SU-DHL-6 (cell line): ENCODE measurements around the gene TMEM95.

ENCODE experiments used
- H2AFZ ChIP-seq: fragments of 200-600 bp; sonication (generic); 2 replicates; pipeline ENCODE4 v1.6.1; 2014; ENCODE audit warnings: low read depth, mild to moderate bottlenecking, moderate library complexity, mixed read lengths, antibody characterized with exemption, low read length; ENCODE audit not compliant: severe bottlenecking
- H3F3A ChIP-seq: fragments of 200-600 bp; shearing (Covaris generic); 2 replicates; pipeline ENCODE4 v1.6.0; 2016; ENCODE audit warnings: antibody characterized with exemption, mild to moderate bottlenecking; ENCODE audit not compliant: insufficient read depth
- H3K27ac ChIP-seq: fragments of 200-600 bp; sonication (generic); 2 replicates; pipeline ENCODE4 v1.5.1; 2016; ENCODE audit warnings: low read depth, mild to moderate bottlenecking, low read length, moderate library complexity, mixed read lengths
- H3K27me3 ChIP-seq: fragments of 200-600 bp; sonication (generic), shearing (Covaris generic); 2 replicates; pipeline ENCODE4 v1.6.0; 2014; ENCODE audit warnings: mild to moderate bottlenecking, low read length
- H3K36me3 ChIP-seq: fragments of 200-600 bp; sonication (generic); 2 replicates; pipeline ENCODE4 v1.6.1; 2014; ENCODE audit warnings: mild to moderate bottlenecking, low read length, mixed read lengths
- H3K4me2 ChIP-seq: fragments of 300-600, 200-600 bp; shearing (Covaris generic), sonication (generic); 2 replicates; pipeline ENCODE4 v1.6.0; 2014; ENCODE audit warnings: low read length, low read depth, mild to moderate bottlenecking; ENCODE audit not compliant: poor library complexity, severe bottlenecking
- H3K4me3 ChIP-seq: fragments of 200-600 bp; sonication (generic); 2 replicates; pipeline ENCODE4 v1.5.1; 2014; ENCODE audit warnings: antibody characterized with exemption, low read length, mild to moderate bottlenecking, mixed read lengths; ENCODE audit not compliant: insufficient read depth, poor library complexity, severe bottlenecking
- H3K79me2 ChIP-seq: fragments of 200-600 bp; sonication (generic); 2 replicates; pipeline ENCODE4 v1.6.1; 2014; ENCODE audit warnings: mild to moderate bottlenecking, low read length, moderate library complexity; ENCODE audit not compliant: insufficient read depth
- H3K9ac ChIP-seq: fragments of 200-600 bp; sonication (generic); 2 replicates; pipeline ENCODE4 v1.7.0; 2014; ENCODE audit warnings: mild to moderate bottlenecking, low read length
- H3K9me2 ChIP-seq: fragments of 200-600 bp; sonication (generic); replicated peaks from 2 replicates; pipeline ENCODE4 v1.6.1; 2014; ENCODE audit warnings: low read length; ENCODE audit not compliant: insufficient read depth
- H3K9me3 ChIP-seq: fragments of 200-600 bp; sonication (generic); 2 replicates; pipeline ENCODE4 v1.6.1; 2014; ENCODE audit warnings: low read length, mixed read lengths; ENCODE audit not compliant: insufficient read depth
- H4K20me1 ChIP-seq: fragments of 200-600 bp; sonication (generic); 2 replicates; pipeline ENCODE4 v1.6.1; 2014; ENCODE audit warnings: low read depth, mild to moderate bottlenecking, antibody characterized with exemption, low read length, moderate library complexity, mixed read lengths
- EZH2phosphoT487 ChIP-seq: fragments of 200-600 bp; sonication (generic), shearing (Covaris generic); conservative IDR thresholded peaks from 2 replicates; pipeline ENCODE4 v1.6.1; 2018; ENCODE audit warnings: mild to moderate bottlenecking, antibody characterized with exemption, low read length, moderate library complexity, mixed read lengths
- TF ChIP-seq, protein P1 (sequence below): fragments of 200-600 bp; sonication (generic); IDR thresholded peaks from one replicate; pipeline ENCODE4 v1.5.1; 2017; ENCODE audit warnings: antibody characterized with exemption, mild to moderate bottlenecking, low read length, moderate library complexity; ENCODE audit not compliant: insufficient read depth, poor library complexity, severe bottlenecking

The TMEM95 gene

DNA sequence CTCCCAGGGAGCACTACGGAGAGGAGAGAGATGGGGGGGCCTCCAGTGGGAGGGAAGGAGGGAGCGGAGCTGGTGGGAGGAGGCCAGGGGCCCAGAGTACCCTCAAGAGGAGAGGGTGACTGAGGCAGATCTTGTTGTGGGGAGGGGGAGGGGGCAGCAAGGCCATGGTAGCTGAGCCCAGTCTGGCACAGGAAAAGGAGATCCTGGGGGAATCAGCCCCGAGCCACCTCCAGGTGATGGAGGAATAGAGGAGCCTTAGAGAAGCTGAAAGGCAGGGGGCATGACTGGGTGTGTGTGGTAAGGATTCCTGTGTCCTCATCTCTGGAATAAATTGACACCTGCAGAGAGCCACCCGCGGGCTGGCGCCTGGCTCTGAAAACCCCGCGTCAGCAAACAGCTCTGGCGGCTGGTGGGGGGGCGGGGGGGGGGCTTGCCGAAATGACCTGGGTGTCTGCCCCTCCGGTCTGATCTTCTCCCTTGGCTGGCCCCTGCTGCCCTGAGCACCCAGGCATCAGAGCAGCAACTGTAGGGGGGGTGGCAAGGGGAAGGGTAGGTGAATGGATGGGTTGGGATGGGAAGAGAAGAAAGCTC is 51.4 kb downstream of the TMEM95 start:
- H3K27ac ChIP-seq: no peak overlapping the region
- H3K79me2 ChIP-seq: no peaks in the 10 kb centered on the region
- no peak overlapping the region for H3K4me2 ChIP-seq
- no peaks in the 10 kb centered on the region for H3K9me2 ChIP-seq
- no peaks in the 10 kb centered on the region for H3F3A ChIP-seq
- H3K27me3 ChIP-seq: no peaks in the 10 kb centered on the region
- H3K9me3 ChIP-seq: no peaks in the 10 kb centered on the region
- no peak overlapping the region for H3K4me3 ChIP-seq
- no peaks in the 10 kb centered on the region for H3K36me3 ChIP-seq
- no peak overlapping the region for H3K9ac ChIP-seq
- no peak overlapping the region for H2AFZ ChIP-seq
- no peaks in the 10 kb centered on the region for H4K20me1 ChIP-seq
- TF ChIP-seq EZH2phosphoT487: no peak
- TF ChIP-seq, protein P1, sequence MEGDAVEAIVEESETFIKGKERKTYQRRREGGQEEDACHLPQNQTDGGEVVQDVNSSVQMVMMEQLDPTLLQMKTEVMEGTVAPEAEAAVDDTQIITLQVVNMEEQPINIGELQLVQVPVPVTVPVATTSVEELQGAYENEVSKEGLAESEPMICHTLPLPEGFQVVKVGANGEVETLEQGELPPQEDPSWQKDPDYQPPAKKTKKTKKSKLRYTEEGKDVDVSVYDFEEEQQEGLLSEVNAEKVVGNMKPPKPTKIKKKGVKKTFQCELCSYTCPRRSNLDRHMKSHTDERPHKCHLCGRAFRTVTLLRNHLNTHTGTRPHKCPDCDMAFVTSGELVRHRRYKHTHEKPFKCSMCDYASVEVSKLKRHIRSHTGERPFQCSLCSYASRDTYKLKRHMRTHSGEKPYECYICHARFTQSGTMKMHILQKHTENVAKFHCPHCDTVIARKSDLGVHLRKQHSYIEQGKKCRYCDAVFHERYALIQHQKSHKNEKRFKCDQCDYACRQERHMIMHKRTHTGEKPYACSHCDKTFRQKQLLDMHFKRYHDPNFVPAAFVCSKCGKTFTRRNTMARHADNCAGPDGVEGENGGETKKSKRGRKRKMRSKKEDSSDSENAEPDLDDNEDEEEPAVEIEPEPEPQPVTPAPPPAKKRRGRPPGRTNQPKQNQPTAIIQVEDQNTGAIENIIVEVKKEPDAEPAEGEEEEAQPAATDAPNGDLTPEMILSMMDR: no peak
